GM19025 (cell line): ENCODE measurements around the gene ADAM15.

Experiments used
- ATAC-seq: cut with Tn5 transposase; IDR thresholded peaks from one replicate; pipeline ENCODE4 v1.9.1; 2021; ENCODE audit warnings: mild to moderate bottlenecking, low read depth, moderate library complexity; ENCODE audit not compliant: unreplicated experiment

Gene ADAM15

GRCh38 chr1:155108296-155108695 is 57.2 kb downstream of the ADAM15 start:
- no peak for ATAC-seq

GRCh38 chr1:155110381-155110780 is 59.3 kb downstream of the ADAM15 start:
- no peak for ATAC-seq

GRCh38 chr1:155110826-155111225 is 59.7 kb downstream of the ADAM15 start:
- no peak for ATAC-seq
